HG03521 (cell line): ENCODE data around the gene NPAS3.

ENCODE experiments used
- ATAC-seq: cut with Tn5 transposase; IDR thresholded peaks from one replicate; pipeline ENCODE4 v1.9.1; 2021; ENCODE audit warnings: mild to moderate bottlenecking, moderate library complexity; ENCODE audit not compliant: unreplicated experiment

The NPAS3 gene

GRCh38 chr14:33464254-33464962 is 525.7 kb downstream of the NPAS3 start:
- ATAC-seq, result no peak

- no peak for ATAC-seq
These were observed 527.4 kb downstream of the NPAS3 start for GRCh38 chr14:33465846-33466700.

GRCh38 chr14:33467971-33468370 is 529.3 kb downstream of the NPAS3 start:
- ATAC-seq, result no peak

GRCh38 chr14:33469898-33470297 is 531.2 kb downstream of the NPAS3 start:
- ATAC-seq, result no peak

- ATAC-seq, result no peak
These were observed 533.1 kb downstream of the NPAS3 start for GRCh38 chr14:33471776-33472175.

GRCh38 chr14:33475623-33476022 is 536.9 kb downstream of the NPAS3 start:
- no peak for ATAC-seq

- ATAC-seq, result no peak
These were observed 539.1 kb downstream of the NPAS3 start for GRCh38 chr14:33477797-33478196.

GRCh38 chr14:33480071-33480886 is 541.6 kb downstream of the NPAS3 start:
- ATAC-seq, result no peak

- no peak for ATAC-seq
These were observed 542.2 kb downstream of the NPAS3 start for GRCh38 chr14:33480887-33481184.

GRCh38 chr14:33483110-33483509 is 544.4 kb downstream of the NPAS3 start:
- ATAC-seq, result no peak

- ATAC-seq, result no peak
These were observed 544.9 kb downstream of the NPAS3 start for GRCh38 chr14:33483541-33483940.

GRCh38 chr14:33484264-33484663 is 545.6 kb downstream of the NPAS3 start:
- no peak for ATAC-seq

GRCh38 chr14:33486332-33486890 is 547.7 kb downstream of the NPAS3 start:
- ATAC-seq, result no peak

GRCh38 chr14:33488582-33488981 is 549.9 kb downstream of the NPAS3 start:
- no peak for ATAC-seq

- no peak for ATAC-seq
These were observed 551.9 kb downstream of the NPAS3 start for GRCh38 chr14:33490555-33490954.

GRCh38 chr14:33491112-33491511 is 552.4 kb downstream of the NPAS3 start:
- ATAC-seq, result no peak

- ATAC-seq, result no peak
These were observed 553.8 kb downstream of the NPAS3 start for GRCh38 chr14:33492491-33492890.

GRCh38 chr14:33493266-33493665 is 554.6 kb downstream of the NPAS3 start:
- ATAC-seq, result no peak

- no peak for ATAC-seq
These were observed 555.3 kb downstream of the NPAS3 start for GRCh38 chr14:33493990-33494389.

- no peak for ATAC-seq
These were observed 561.0 kb downstream of the NPAS3 start for GRCh38 chr14:33499687-33500086.
